ENCODE data around the gene PLXNA3. TPM values are rescaled to one million over a fixed set of nuclear protein-coding genes. Genes with fewer than 3 reads are reported as not detected.

PLXNA3 gene
- total RNA-seq, 1 experiment from 2014 or later: 36.3 TPM

- Mint-ChIP-seq H3K27me3 (ENCODE audit: low read depth) (peaks cover 20% of the 10 kb centered on the region), H3K27ac (no peak overlapping the region), H3K4me3 (peak overlapping the region in 1 of 2 experiments; percentile 57; a peak in 1 of 5 replicates), H3K4me1 (peaks cover 0 to 7% of the 10 kb centered on the region in 2 experiments; a peak in 1 of 4 replicates), H3K9me3 (peaks cover 51 to 78% of the 10 kb centered on the region in 2 experiments), H3K36me3 (ENCODE audit: insufficient read depth in 1 of 3, low read depth in 3 of 3) (peaks cover 20 to 30% (median 20%) of the 10 kb centered on the region in 3 experiments)
- Histone ChIP-seq H3K9ac (ENCODE audit: extremely low read depth, insufficient read length, low read length) (no peak overlapping the region), H2AK5ac (ENCODE audit: insufficient read length, low read length) (no peak overlapping the region), H4K20me1 (ENCODE audit: control insufficient read depth, insufficient read depth, insufficient read length) (no peaks in the 10 kb centered on the region), H4K8ac (replicated peaks; ENCODE audit: insufficient read length, low read depth, low read length) (no peak overlapping the region), H3K79me2 (ENCODE audit: insufficient read depth, low read length) (no peaks in the 10 kb centered on the region), H3T11ph (ENCODE audit: low read length) (no peak overlapping the region), H4K5ac (ENCODE audit: insufficient read length, low read depth, low read length) (no peak overlapping the region), H3K4me2 (ENCODE audit: insufficient read depth, insufficient read length, low read length) (no peak overlapping the region), H3K4me1 (ENCODE audit: insufficient read depth, low read length) (no peaks in the 10 kb centered on the region), H3K27me3 (ENCODE audit: insufficient read depth, low read length) (no peaks in the 10 kb centered on the region; the same call in 1 of the 2 replicates), H3K18ac (ENCODE audit: insufficient read length, low read depth, low read length) (no peak overlapping the region), H3K23me2 (ENCODE audit: insufficient read length, low read depth, low read length, poor library complexity, severe bottlenecking) (peaks cover 8% of the 10 kb centered on the region), H2BK12ac (ENCODE audit: insufficient read length, low read depth, low read length) (no peak overlapping the region), H3K14ac (ENCODE audit: insufficient read depth, low read length) (no peak overlapping the region), H3K79me1 (ENCODE audit: insufficient read depth, low read depth, low read length, poor library complexity, severe bottlenecking) (no peaks in the 10 kb centered on the region), H2BK20ac (ENCODE audit: low read depth, low read length, poor library complexity, severe bottlenecking) (no peak overlapping the region), H3K56ac (ENCODE audit: insufficient read length, low read depth, low read length) (no peak overlapping the region), H2AFZ (ENCODE audit: low read length) (no peak overlapping the region), H3K23ac (ENCODE audit: insufficient read length, low read depth, low read length) (no peak overlapping the region), H2BK15ac (ENCODE audit: low read depth, low read length) (no peak overlapping the region), H3K9me3 (ENCODE audit: control insufficient read depth, low read depth, low read length) (peaks cover 18% of the 10 kb centered on the region), H4K91ac (ENCODE audit: insufficient read length, low read depth, low read length) (no peak overlapping the region), H3K4ac (ENCODE audit: low read depth, low read length) (no peak overlapping the region), H2BK5ac (ENCODE audit: insufficient read length, low read length) (no peak overlapping the region), H3K27ac (ENCODE audit: insufficient read length, low read depth, low read length) (no peak overlapping the region), H2BK120ac (ENCODE audit: low read depth, low read length, poor library complexity, severe bottlenecking) (no peak overlapping the region)
- no peak for DNase-seq
- TF ChIP-seq CTCF (conservative IDR thresholded peaks at IDR 0.05): no peak
- no CpG with 5 or more reads among the region's 14 CpGs for WGBS (ENCODE audit: extremely low coverage, insufficient read length, low lambda C conversion rate)
Measured at GRCh38 chrX:154459832-154460231, 1.8 kb downstream of the PLXNA3 start.
